Hippocampal formation (tissue), 2 donors: ENCODE measurements around the gene MAST1.
"Not testable (repeated sequence)": the region's sequence is repeated elsewhere in the genome, so short reads cannot be mapped to it uniquely, and the experiment has no call there.

Experiments used
- DNase-seq, 2 donors: peaks; one replicate each; lab custom pipeline; 2025; lab: John Stamatoyannopoulos, UW

The MAST1 gene

GRCh38 chr19:12893582-12893981, 55.3 kb downstream of the MAST1 start:
- no peak for DNase-seq

DNA sequence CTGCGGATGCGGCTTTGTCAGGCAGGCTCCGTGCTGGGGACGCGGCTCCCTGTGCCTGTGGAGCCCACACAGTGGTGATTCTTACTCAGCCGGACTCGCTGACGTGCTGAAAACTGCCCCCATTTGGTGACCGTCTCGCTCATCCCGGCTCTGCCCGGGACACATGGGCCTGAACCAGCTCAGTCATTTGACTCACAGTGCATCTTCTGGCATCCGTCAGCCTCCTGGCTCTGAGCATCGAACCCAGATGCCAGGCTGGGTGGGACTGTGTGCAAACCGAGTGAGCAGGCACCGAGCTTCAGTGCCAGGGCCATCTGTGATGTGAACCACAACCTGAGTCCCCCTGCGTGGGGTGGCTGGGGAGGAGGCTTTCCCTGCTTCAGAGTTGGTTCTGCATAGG, 58.1 kb downstream of the MAST1 start:
- no peak for DNase-seq

GRCh38 chr19:12899891-12900518, 61.7 kb downstream of the MAST1 start:
- DNase-seq, result no peak

DNA sequence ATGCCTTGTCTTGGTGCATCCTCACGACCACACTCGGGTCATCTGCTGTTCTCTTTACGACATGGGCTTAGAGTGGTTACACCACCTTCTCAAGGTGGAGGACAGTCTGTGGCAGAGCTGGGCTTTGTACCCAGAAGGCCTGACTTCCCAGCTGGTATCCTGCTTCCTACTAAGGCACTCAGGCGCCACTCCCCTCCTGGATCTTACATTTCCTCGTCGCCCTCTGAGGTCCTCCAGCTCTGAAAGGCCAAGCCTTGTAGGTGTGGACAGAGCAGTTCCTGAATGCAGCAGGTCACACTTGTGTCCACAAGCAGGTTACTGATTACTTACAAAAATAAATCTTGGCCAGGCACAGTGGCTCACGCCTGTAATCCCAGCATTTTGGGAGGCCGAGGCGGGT, 68.9 kb downstream of the MAST1 start:
- DNase-seq, result no peak

DNA sequence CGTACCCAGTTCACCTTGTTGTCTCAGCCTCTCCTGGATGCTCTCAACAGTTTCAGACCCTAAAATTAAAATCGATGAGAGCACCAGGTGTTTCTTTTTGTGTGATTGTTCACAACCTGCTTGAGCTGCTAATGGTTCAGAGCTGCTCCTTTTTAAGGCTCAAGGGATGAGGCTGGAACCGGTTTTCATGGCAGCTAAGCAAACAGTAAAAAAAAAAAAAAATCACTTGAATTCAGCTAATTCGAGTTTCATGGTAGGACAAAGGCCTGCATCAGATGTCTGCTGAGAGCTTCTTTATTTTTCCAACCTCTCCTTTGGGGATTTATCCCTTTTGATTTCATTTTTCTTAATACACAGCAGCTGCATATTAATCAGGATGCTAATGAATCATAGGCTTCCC, 74.3 kb downstream of the MAST1 start:
- no peak for DNase-seq

DNA sequence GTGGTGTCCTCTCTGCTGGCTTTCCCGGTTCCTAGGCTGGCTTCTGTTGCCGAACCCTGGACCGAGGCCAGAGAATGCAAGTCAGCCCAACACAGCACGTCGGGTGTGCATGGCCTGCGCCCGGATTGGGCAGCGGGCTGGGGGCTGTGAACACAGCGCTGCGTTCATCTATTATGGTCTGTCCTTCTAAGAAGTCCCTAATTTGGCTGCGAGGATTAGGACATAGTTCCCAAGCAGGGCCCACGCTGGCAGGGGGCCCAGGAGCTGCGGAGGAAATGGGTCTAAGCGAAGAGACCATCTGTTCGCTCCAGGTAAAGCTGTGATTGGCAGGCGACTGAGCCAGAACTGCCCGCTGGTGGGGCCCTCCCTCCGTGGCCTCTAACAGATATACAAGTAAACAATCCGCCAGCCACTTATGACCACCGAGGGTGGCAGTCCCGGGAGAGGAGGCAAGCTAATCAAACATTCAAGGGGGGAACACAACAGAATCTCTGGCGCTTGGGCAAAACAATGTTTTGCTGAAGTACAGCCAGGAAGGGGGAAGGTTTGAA, 74.8 kb downstream of the MAST1 start:
- peak; percentile 74 to 85 for DNase-seq

DNA sequence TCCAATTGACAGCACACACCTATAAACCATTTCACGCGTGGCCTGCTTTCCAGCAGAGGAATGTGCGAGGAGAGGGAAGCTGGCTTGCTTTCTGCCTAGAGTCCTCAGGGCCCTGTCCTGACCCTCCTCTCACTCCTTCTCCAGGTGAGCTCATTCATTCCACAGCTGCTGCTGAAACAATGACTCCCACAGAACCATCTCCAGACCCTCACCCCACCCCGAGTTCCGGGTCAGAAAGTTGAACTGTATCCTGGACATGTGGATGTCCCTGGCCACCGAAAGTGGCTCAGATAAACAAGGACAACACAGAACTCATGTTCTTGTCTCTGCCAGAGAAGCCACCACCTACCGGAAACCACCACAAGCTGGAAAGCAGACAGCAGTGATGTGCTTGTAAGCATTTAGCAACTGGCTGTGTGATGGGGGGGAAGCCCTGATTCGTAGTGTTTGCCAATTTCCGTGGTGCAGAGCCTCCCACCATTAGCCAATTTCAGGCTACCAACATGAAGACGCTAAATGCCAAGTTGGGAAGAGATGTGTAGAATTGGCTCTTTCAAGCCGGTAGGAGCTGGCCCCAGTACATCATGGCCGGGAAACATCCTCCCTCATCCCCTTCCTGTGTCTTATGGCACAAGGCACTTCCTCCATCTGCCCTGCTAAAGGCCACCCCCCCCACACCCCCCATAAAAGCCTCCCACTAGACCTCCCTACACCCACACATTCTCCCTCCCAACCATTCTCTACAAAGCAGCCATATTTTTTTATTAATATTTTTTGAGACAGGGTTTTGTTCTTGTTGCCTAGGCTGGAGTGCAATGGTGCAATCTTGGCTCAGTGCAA, 75.8 kb downstream of the MAST1 start:
- peak; percentile 14 to 15 for DNase-seq

- not testable (repeated sequence) for DNase-seq
These were observed 77.5 kb downstream of the MAST1 start for GRCh38 chr19:12915860-12916259.

DNA sequence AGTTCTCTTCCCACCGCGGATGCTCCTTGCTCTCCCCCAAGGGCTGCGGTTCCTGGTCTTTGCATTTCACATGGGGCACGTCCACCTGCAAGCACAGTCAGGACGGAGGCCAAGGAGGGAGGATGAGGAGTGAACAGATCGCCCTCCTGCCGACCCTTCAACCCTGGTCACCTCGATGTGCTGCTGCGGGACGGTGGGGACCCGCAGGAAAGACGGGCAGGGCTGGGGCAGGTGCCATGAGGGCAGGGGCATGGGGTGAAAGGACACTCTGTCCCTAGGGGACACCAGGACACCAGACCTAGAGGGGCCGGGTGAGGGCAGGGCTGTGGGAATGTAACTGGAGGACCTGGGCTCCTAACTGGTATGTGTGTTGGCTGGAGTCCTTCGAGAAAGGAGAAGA, 79.9 kb downstream of the MAST1 start:
- DNase-seq, result no peak

GRCh38 chr19:12921047-12921446, 82.7 kb downstream of the MAST1 start:
- no peak for DNase-seq

- DNase-seq, result no peak
These were observed 84.6 kb downstream of the MAST1 start for GRCh38 chr19:12922959-12923358.
